Ascending aorta (tissue), 2 donors: ENCODE measurements around the gene MXD4. TPM values are rescaled to one million over a fixed set of nuclear protein-coding genes. Genes with fewer than 3 reads are reported as not detected.

Experiments
- DNase-seq, 2 donors: peaks; one replicate each; pipeline ENCODE4 v3.0.0-alpha.2; 2019; ENCODE audit warnings: low spot score in 2 of 2
- H3K27ac ChIP-seq, 2 donors: fragments of 200-600 bp; sonication (generic); one replicate each; pipeline ENCODE4 v1.5.1; 2016 to 2017; ENCODE audit warnings: mild to moderate bottlenecking in 1 of 2
- H3K27me3 ChIP-seq: fragments of 200-600 bp; sonication (generic); one replicate; pipeline ENCODE4 v1.5.1; 2017
- H3K36me3 ChIP-seq, 2 donors: fragments of 200-600 bp; sonication (generic); one replicate each; pipeline ENCODE4 v1.5.1; 2016
- H3K4me1 ChIP-seq, 2 donors: fragments of 200-600 bp; sonication (generic); one replicate each; pipeline ENCODE4 v1.5.1; 2016 to 2017; ENCODE audit warnings: mild to moderate bottlenecking in 1 of 2
- H3K4me3 ChIP-seq, 2 donors: fragments of 200-600 bp; sonication (generic); one replicate each; pipeline ENCODE4 v1.5.1; 2016 to 2017; ENCODE audit warnings: mild to moderate bottlenecking in 1 of 2
- H3K9me3 ChIP-seq, 2 donors: fragments of 200-600 bp; sonication (generic); one replicate each; pipeline ENCODE4 v1.5.1; 2016
- intact Hi-C: fragments of 100-400 bp; cut with DNase I; formaldehyde crosslinking; loops from one replicate; pipeline ENCODE4 v1.15.1; 2023
- total RNA-seq: library from RNA; depleted of rRNA; stranded (reverse); fragments of >200 nt; gene quantifications from one replicate; pipeline ENCODE4 v1.1.0, GENCODE V29; 2016
- TF ChIP-seq, protein P1 (sequence below), 3 experiments: fragments of 200-600 bp in 2 of 3; fragments of 450-650 bp in 1 of 3; sonication (generic) in 2 of 3; IDR thresholded peaks; one replicate each; pipeline ENCODE4 v1.5.1; 2016 to 2019; ENCODE audit warnings: antibody characterized with exemption in 3 of 3, mild to moderate bottlenecking in 1 of 3, moderate library complexity in 1 of 3

MXD4 gene
- total RNA-seq, 1 donor from 2014 or later: 83.2 TPM

DNA sequence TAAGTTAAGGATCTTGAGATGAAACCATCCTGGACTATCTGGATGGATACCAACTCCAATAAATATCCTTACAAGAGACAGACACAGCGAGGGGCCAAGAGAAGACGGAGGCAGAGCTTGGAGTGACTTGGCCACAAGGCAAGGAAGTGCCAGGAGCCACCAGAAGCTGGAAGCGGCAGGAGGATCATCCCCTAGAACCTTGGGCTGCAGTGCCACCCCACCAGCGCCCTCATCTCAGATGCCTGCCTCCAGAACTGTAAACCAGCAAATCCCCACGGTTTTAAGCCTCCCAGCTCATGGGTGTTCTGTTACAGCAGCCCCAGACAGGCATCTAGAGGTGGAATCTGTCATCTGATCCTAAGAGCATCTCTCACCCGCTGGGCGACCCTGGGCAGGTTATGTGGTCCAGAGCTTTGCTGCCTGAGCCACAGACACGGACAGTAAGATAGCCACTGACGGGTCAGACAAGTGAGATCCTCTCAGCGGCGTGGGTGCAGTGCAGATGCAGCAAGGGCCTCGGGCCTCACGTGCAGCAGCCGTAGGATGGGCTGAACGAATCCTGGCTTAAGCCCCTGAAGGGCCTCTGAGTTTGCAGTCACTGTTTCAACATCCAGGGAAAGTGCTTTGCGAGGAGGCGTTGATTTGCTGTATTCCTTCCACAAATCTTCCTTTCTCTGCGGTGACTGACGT is 25.1 kb upstream of the MXD4 start:
- no peaks in the 10 kb centered on the region for H3K4me1 ChIP-seq
- no peaks in the 10 kb centered on the region for H3K9me3 ChIP-seq
- H3K27ac ChIP-seq: no peak overlapping the region
- intact Hi-C loops: no loop called here
- H3K4me3 ChIP-seq: no peak overlapping the region
- H3K27me3 ChIP-seq: no peaks in the 10 kb centered on the region
- no peaks in the 10 kb centered on the region for H3K36me3 ChIP-seq
- DNase-seq: peak in 1 of 2 donors; percentile 44
- TF ChIP-seq, protein P1, sequence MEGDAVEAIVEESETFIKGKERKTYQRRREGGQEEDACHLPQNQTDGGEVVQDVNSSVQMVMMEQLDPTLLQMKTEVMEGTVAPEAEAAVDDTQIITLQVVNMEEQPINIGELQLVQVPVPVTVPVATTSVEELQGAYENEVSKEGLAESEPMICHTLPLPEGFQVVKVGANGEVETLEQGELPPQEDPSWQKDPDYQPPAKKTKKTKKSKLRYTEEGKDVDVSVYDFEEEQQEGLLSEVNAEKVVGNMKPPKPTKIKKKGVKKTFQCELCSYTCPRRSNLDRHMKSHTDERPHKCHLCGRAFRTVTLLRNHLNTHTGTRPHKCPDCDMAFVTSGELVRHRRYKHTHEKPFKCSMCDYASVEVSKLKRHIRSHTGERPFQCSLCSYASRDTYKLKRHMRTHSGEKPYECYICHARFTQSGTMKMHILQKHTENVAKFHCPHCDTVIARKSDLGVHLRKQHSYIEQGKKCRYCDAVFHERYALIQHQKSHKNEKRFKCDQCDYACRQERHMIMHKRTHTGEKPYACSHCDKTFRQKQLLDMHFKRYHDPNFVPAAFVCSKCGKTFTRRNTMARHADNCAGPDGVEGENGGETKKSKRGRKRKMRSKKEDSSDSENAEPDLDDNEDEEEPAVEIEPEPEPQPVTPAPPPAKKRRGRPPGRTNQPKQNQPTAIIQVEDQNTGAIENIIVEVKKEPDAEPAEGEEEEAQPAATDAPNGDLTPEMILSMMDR (IDR thresholded peaks at IDR 0.05): no peak

DNA sequence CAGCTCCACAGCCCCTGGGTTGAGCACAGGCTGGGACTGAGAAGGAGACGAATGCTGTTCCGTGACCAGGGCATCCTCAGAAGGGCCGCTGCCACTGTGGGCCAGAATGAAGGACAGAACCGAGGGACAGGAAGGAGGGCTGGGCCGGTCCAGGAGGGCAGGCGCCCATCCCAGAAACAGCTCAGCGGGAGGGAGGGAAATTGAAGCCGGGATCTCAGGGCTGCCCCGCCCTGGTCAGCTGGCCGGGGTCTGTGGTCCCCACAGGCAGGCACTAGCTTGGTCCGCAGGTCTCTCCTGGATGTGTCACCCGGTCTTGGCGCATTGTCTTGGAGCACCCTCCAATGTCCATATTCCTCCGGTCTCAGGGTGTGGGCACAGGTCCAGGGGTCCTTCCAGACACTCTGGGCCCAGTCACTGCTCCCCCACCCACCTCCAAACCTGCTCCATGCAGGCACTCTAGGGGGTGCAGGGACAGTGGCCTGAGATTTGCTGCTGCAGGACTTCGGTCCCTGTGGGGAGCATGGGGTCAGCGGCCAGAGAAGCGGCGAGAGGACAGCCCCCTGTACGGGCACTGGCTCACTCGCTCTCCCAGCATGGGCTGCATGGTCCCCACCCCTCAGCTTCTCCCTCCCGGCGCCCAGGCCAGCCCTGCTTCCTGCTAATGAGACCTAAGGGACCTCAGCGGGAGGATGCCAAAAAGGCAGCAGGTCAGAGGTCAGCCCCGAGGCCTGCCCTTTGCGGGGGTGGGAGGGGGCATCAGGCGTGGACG is 23.9 kb upstream of the MXD4 start:
- Histone ChIP-seq H3K9me3 (no peaks in the 10 kb centered on the region), H3K27me3 (no peaks in the 10 kb centered on the region), H3K36me3 (no peaks in the 10 kb centered on the region), H3K4me1 (no peaks in the 10 kb centered on the region), H3K4me3 (no peak overlapping the region), H3K27ac (no peak overlapping the region)
- intact Hi-C loops: no loop called here
- DNase-seq: peak in 1 of 2 donors; percentile 59
- TF ChIP-seq, protein P1 (IDR thresholded peaks at IDR 0.05): no peak

DNA sequence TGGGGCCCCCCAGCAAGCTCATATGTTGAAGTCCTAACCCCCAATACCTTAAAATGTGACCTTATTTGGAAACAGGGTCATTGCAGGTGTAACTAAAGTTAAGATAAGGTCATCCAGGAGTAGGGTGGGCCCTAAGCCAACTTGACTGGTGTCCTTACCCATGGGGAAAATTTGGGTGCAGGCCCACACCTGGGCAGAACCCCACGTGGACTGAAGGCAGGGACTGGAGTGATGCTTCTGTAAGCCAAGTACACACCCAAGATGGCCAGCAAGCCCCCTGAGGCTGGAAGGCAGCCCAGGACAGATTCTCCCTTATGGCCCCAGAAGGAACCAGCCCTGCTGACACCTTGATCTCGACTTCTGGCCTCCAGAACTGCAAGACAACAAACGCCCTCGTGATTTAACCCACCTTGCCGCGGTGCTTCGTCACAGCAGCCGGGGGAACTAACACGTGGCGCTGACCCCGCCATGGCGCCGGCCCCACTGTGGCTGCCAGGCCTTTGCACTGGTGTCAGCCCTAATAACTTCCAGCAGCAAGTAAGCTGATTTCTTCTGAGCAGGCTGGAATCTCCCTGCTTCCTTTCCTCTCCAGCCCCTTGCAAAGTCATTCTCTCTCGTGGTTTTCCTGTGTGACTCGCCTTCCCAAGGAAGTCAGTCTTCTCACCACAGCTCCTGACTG is 23.2 kb upstream of the MXD4 start:
- Histone ChIP-seq H3K36me3 (no peaks in the 10 kb centered on the region), H3K9me3 (no peaks in the 10 kb centered on the region), H3K4me1 (no peaks in the 10 kb centered on the region), H3K27me3 (no peaks in the 10 kb centered on the region), H3K4me3 (no peak overlapping the region), H3K27ac (no peak overlapping the region)
- intact Hi-C loops: no loop called here
- TF ChIP-seq, protein P1 (IDR thresholded peaks at IDR 0.05): no peak
- peak; percentile 3 to 41 for DNase-seq

DNA sequence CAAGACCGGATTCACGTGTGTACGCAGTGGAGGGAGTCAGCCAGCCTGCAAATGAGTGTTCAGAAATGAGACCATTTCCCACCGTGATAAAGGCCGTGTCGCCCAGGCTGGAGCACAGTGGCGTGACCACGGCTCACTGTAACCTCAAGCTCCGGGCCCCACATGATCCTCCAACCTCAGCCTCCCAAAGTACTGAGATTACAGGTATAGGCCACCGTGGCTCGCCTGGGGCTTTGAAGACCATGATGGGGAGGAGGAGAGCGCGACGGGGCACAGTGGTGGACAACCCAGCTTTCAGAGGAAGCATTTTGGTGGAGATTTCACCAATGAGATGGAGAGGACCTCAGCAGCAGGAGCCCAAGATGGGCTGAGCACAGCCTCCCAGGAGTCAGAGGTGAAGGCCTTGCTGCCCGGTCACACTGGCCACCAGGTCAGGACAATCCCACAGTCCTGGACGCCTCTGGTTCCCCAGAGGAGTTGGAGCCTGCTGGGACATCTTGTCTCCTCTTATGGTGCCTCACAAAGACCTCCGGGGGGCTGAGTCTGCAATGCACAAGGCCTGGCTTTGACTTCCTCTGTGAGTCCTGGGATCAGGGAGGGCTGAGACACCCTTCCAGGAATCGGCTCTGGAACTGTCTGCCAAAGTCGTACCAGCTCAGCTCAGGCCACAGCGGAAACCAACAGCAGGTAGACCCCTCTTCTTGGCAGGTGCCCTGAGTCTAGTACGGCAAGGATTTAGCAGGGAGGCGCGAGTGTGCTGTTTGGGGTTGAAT is 22.4 kb upstream of the MXD4 start:
- peak; percentile 4 to 40 for DNase-seq

More for the DNA sequence above, 22.4 kb upstream of the MXD4 start:
- intact Hi-C loops: no loop called here
- H3K27ac ChIP-seq: no peak overlapping the region
- no peak overlapping the region for H3K4me3 ChIP-seq
- TF ChIP-seq, protein P1 (IDR thresholded peaks at IDR 0.05): no peak
- no peaks in the 10 kb centered on the region for H3K27me3 ChIP-seq
- H3K4me1 ChIP-seq: no peaks in the 10 kb centered on the region
- H3K9me3 ChIP-seq: no peaks in the 10 kb centered on the region
- H3K36me3 ChIP-seq: no peaks in the 10 kb centered on the region
